Body of pancreas (tissue), 4 donors: ENCODE measurements around the gene UBTF.

Experiments used
- POLR2A ChIP-seq, 3 donors: fragments of 450-650 bp; IDR thresholded peaks; one replicate each; pipeline ENCODE4 v1.6.1; 2016; ENCODE audit warnings: antibody characterized with exemption in 3 of 3, mild to moderate bottlenecking in 2 of 3
- TF ChIP-seq, protein P1 (sequence below), 7 experiments: fragments of 450-650 bp in 4 of 7; fragments of 200-600 bp in 3 of 7; sonication (generic) in 3 of 7; IDR thresholded peaks; one replicate each; pipeline ENCODE4 v1.5.1; 2016 to 2019; ENCODE audit warnings: antibody characterized with exemption in 7 of 7

DNA sequence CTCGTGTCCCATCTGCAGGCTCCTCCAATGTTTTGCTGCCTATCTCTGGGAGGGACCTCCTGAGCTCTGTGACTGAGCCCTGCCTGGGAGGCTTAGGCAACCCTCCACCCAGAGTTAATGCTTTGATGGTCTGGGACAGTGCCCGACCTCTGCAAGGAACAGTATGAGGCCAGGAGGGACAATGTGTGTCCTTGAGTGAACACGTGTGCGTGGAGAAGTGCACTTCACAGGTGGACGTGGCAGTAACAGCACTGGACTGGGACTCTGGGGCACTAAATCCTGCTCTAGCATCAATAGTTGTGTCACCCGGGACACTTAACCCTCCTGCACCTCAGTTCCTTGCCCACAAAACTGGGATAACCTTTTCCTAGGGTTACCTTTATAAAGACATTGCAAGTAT, 4.6 kb downstream of the UBTF start:
- TF ChIP-seq POLR2A (IDR thresholded peaks at IDR 0.05): no peak
- TF ChIP-seq, protein P1, sequence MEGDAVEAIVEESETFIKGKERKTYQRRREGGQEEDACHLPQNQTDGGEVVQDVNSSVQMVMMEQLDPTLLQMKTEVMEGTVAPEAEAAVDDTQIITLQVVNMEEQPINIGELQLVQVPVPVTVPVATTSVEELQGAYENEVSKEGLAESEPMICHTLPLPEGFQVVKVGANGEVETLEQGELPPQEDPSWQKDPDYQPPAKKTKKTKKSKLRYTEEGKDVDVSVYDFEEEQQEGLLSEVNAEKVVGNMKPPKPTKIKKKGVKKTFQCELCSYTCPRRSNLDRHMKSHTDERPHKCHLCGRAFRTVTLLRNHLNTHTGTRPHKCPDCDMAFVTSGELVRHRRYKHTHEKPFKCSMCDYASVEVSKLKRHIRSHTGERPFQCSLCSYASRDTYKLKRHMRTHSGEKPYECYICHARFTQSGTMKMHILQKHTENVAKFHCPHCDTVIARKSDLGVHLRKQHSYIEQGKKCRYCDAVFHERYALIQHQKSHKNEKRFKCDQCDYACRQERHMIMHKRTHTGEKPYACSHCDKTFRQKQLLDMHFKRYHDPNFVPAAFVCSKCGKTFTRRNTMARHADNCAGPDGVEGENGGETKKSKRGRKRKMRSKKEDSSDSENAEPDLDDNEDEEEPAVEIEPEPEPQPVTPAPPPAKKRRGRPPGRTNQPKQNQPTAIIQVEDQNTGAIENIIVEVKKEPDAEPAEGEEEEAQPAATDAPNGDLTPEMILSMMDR (IDR thresholded peaks at IDR 0.05): no peak
